Muscle layer of duodenum (tissue), 2 donors: Measurements from ENCODE around the gene TLR8.
"Not testable (repeated sequence)": the region's sequence is repeated elsewhere in the genome, so short reads cannot be mapped to it uniquely, and the experiment has no call there.

ENCODE experiments used
- H3K27ac ChIP-seq: one replicate; pipeline ENCODE4 v1.7.0; 2013; ENCODE audit warnings: mild to moderate bottlenecking, low read length
- H3K27me3 ChIP-seq: one replicate; pipeline ENCODE4 v1.7.0; 2013; ENCODE audit warnings: low read depth, mild to moderate bottlenecking, control low read depth, low read length
- H3K36me3 ChIP-seq, 2 donors: one replicate each; pipeline ENCODE4 v1.7.0; 2013; ENCODE audit warnings: low read length in 2 of 2, control low read depth in 1 of 2, mild to moderate bottlenecking in 1 of 2; ENCODE audit not compliant: insufficient read depth in 2 of 2, control insufficient read depth in 1 of 2
- H3K4me1 ChIP-seq, 2 donors: one replicate each; pipeline ENCODE4 v1.7.0; 2013; ENCODE audit warnings: low read length in 2 of 2, mild to moderate bottlenecking in 2 of 2, control low read depth in 1 of 2, moderate library complexity in 1 of 2; ENCODE audit not compliant: insufficient read depth in 2 of 2, control insufficient read depth in 1 of 2
- H3K4me3 ChIP-seq, 2 donors: one replicate each; pipeline ENCODE4 v1.7.0; 2013; ENCODE audit warnings: low read length in 2 of 2, low read depth in 1 of 2, mild to moderate bottlenecking in 1 of 2
- H3K9me3 ChIP-seq, 2 donors: one replicate each; pipeline ENCODE4 v1.7.0; 2013; ENCODE audit warnings: low read length in 2 of 2, control low read depth in 1 of 2, mild to moderate bottlenecking in 1 of 2; ENCODE audit not compliant: control insufficient read depth in 1 of 2
- donor health status: healthy.

The TLR8 gene

DNA sequence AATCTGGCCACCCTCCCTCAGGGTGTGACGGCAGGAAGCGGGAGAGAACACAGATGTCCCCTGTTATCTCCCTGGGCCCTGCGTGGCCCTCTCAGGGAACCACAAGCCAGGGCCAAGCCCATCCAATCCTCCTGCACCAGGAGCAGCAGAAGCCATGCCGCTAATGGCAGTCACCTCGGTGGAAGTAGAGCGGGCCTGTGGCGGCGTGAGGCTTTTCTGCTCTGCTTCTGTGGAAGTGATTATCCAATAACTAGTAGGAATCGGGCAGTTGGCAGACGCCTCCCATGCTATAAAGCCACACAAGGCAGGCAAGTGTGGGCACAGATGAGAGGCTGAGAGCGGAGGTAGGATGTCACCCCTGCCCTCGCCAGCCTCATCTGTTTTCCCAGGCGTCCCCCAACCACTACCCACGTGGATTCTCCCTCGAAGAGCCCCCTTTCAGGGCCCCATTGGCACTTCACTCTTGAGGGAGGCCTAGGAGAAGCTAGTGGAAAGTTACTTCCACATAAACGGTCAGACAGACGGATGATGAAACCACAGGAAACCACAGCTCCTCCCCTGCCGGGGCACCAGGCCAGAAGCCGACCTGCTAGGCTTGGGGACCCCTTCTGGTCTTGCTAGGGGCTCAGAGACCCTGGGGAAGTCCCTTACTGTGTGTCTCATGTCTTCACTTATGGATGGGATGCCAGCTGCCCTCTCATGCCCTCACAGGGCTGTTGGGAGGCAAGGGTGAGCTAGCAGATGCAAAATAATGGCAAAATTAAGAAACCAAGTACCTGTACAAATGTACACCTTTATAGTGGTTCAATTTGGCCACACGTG is 49.7 kb downstream of the TLR8 start:
- H3K27me3 ChIP-seq = no peaks in the 10 kb centered on the region
- no peaks in the 10 kb centered on the region for H3K4me1 ChIP-seq
- peak overlapping the region; percentile 63 for H3K27ac ChIP-seq
- H3K36me3 ChIP-seq = no peaks in the 10 kb centered on the region
- H3K9me3 ChIP-seq = no peaks in the 10 kb centered on the region
- peak overlapping the region; percentile 11 to 16 for H3K4me3 ChIP-seq

DNA sequence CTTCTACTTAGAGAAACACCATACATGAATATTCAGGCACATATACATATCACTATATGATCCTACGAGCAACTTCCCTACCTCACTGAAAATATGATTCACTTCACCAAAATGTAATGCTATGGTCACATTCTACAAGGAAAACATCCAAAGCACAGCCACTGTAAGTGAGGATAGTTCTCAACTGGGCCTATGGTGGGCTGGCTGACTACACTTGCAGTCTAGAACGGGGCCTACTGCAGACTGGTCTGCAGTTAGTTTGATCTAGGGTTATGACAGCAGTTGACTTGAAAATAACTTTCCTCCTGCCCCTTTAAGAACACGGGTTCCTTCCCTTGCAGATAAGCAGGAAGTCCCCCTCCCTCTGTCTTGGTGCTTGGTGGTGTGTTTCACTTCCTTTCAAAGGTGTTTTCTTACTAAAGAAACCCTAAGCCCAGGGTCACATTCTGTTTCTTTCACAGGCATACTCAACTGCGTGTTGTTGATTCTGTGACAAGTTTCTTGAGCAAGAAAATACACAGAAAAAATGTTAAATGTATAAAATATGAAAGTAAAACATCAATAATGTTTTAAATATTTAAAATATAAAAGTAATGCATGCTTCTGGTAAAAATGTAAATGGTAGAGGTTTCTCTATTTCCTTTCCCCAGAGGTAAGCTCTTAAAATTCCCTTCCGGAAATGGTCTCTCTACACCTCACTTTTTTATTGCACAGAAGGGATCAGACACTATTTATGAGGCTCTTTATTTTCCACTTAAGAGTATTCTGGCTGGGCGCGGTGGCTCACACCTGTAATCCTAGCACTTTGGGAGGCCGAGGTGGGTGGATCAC is 50.5 kb downstream of the TLR8 start:
- Histone ChIP-seq H3K4me3 (peak overlapping the region; percentile 11 to 16), H3K27ac (peak overlapping the region; percentile 63), H3K27me3 (no peaks in the 10 kb centered on the region), H3K9me3 (no peaks in the 10 kb centered on the region), H3K36me3 (no peaks in the 10 kb centered on the region), H3K4me1 (no peaks in the 10 kb centered on the region)

DNA sequence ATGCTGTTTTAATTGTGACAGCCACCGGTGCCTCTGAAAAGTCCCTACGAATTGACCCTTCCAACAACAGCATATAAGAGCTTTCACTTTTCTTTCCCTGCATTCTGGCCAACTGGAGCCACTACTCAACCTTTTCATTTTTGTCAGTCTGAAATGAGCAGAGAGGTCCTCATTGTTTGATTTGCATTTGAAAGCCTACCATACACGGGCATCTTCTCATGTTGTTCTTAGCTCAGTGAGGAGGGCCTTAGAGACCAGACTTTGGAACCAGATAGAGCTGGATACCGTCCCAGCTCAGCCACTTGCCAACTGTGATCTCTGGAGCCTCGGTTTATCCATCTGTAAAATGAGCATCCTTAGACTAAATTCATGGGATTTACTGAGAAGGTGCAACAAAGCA is 51.6 kb downstream of the TLR8 start:
- Histone ChIP-seq H3K4me1 (no peaks in the 10 kb centered on the region), H3K9me3 (no peaks in the 10 kb centered on the region), H3K27me3 (no peaks in the 10 kb centered on the region), H3K4me3 (no peak overlapping the region), H3K27ac (no peak overlapping the region), H3K36me3 (no peaks in the 10 kb centered on the region)

DNA sequence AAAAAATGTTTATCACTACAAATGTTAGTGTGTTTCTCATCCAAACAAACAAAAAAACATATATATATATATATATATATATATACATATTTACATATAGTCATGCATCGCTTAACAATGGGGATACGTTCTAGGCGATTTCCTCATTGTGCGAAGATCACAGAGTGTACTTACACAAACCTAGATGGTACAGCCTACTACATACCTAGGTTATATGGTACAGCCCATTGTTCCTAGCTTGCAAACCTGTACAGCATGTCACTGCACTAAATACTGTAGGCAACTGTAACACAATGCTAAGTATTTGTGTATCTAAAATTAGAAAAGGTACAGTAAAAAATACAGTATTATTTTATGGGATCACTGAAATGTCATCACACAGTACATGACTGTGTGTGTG is 52.0 kb downstream of the TLR8 start:
- Histone ChIP-seq H3K27ac (no peak overlapping the region), H3K36me3 (no peaks in the 10 kb centered on the region), H3K4me3 (no peak overlapping the region)

DNA sequence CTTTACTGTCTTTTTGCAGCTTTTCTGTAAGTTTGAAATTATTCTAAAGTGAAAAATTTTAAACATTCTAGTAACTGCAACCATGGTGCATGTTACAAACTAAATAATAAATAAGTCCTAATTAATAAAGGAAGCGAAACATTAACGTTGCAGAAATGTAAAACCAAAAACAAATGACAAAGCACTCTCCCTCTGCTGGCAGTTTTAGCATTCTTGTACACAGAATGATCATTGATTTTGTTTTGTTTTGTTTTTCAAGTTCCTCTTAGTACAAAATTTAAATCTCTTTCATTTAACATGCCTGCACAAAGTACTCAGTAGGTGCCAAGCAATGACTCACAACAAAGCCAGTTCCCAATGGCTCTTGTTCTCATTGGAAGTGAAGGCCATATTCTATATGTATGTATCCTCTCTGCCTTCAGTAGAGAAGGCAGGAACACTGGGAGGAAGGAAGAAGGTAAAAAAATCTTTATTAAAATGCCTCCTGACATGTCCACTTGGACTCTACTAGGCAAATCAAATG is 54.8 kb downstream of the TLR8 start:
- Histone ChIP-seq H3K27ac (no peak overlapping the region), H3K4me1 (no peaks in the 10 kb centered on the region), H3K9me3 (no peaks in the 10 kb centered on the region), H3K36me3 (no peaks in the 10 kb centered on the region), H3K27me3 (no peaks in the 10 kb centered on the region), H3K4me3 (no peak overlapping the region)

More for the DNA sequence above, 52.0 kb downstream of the TLR8 start:
- Histone ChIP-seq H3K4me1 (no peaks in the 10 kb centered on the region), H3K27me3 (no peaks in the 10 kb centered on the region), H3K9me3 (no peaks in the 10 kb centered on the region)

DNA sequence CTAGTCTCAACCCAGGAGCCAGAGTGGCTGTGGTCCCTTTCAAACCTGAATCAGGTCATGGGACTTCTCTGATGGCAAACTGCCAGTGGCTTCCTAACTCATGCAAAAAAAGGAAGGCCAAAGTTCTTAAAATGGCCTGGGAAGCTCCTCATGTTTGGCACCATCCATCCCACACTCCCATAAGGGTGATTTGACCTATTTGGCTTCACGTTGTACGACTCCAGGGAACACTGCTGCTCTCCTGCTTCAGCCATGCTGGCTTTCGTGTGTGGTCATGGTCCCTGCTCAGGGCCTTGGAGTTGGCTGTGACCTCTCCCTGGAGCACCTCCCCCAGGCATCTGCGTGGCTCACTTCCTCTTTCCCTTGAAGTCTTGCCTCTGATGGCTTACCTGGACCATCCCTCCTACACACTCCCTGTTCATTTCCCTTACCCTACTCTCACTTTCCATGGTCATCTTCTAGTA is 55.7 kb downstream of the TLR8 start:
- Histone ChIP-seq H3K4me3 (no peak overlapping the region), H3K4me1 (no peaks in the 10 kb centered on the region)

DNA sequence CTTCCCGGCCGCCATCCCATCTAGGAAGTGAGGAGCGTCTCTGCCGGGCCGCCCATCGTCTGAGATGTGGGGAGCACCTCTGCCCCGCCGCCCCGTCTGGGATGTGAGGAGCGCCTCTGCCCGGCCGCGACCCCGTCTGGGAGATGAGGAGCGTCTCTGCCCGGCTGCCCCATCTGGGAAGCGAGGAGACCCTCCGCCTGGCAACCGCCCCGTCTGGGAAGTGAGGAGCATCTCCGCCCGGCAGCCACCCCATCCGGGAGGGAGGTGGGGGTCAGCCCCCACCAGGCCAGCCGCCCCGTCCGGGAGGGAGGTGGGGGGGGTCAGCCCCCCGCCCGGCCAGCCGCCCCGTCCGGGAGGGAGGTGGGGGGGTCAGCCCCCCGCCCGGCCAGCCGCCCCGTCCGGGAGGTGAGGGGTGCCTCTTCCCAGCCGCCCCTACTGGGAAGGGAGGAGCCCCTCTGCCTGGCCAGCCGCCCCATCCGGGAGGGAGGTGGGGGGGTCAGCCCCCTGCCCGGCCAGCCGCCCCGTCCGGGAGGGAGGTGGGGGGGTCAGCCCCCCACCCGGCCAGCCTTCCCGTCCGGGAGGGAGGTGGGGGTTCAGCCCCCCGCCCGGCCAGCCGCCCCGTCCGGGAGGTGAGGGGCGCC is 56.9 kb downstream of the TLR8 start:
- H3K27ac ChIP-seq, H3K9me3 ChIP-seq, H3K27me3 ChIP-seq, H3K4me1 ChIP-seq, H3K36me3 ChIP-seq, H3K4me3 ChIP-seq: not testable (repeated sequence)

More for the DNA sequence above, 55.7 kb downstream of the TLR8 start:
- Histone ChIP-seq H3K27ac (no peak overlapping the region), H3K27me3 (no peaks in the 10 kb centered on the region), H3K36me3 (no peaks in the 10 kb centered on the region), H3K9me3 (no peaks in the 10 kb centered on the region)

DNA sequence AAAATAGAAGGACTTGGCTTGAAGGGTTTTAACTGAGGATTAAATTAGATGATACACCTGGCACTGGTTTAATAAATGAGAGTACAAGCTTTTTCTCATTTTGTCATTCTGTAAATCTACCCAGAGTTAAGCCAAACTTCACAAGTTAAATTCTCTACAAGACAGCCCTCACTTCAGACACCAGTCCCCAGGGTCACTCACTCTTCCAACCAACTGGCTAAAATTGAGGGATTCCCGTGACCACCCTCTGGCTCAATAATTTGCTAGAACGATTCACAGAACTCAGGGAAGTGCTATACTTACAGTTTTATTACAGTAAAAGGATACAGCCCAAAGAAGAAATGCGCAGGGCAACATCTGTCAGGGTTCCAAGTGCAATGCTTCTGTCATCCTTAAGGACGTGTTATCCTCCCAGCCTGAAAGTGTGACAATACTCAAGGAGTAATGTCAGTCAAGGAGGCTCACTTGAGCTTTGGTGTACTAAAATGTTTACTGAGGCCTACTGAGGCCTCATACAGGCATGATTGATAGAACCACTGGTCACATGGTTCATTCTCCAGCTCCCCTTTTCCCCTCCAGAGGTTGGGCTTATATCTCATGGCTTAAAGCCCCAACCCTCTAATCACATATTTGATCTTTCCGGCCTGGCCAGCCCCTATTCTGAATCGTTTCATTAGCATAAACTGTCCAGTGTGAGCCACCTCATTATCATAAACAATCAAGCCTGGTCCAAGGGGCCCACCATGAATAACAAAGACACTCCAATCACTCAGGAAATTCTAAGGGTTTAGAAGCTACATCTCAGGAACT is 58.9 kb downstream of the TLR8 start:
- Histone ChIP-seq H3K27ac (no peak overlapping the region), H3K27me3 (no peaks in the 10 kb centered on the region), H3K4me3 (no peak overlapping the region), H3K4me1 (no peaks in the 10 kb centered on the region), H3K9me3 (no peaks in the 10 kb centered on the region), H3K36me3 (no peaks in the 10 kb centered on the region)

DNA sequence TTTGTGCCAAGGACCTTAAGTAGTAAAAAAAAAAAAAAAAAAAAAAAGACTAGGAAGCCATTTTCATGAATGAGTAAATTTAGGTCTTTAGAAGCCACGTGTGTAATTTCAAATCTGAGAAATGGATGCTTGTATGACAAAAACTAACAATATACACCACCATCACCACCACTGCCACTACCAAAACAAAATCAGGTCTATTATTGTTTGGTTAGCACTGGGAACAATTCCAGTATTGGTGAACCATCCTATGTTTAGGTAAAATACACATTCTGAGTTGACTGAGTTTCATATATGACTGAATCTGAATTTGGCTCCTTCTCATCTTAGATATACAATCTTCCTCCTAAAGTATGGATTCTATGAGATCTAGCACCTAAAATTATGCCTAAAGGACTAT is 59.7 kb downstream of the TLR8 start:
- H3K27ac ChIP-seq = no peak overlapping the region
- H3K4me1 ChIP-seq = peaks cover 0 to 5% of the 10 kb centered on the region in 2 donors
- no peak overlapping the region for H3K4me3 ChIP-seq
- H3K9me3 ChIP-seq = no peaks in the 10 kb centered on the region
- H3K27me3 ChIP-seq = no peaks in the 10 kb centered on the region
- no peaks in the 10 kb centered on the region for H3K36me3 ChIP-seq

DNA sequence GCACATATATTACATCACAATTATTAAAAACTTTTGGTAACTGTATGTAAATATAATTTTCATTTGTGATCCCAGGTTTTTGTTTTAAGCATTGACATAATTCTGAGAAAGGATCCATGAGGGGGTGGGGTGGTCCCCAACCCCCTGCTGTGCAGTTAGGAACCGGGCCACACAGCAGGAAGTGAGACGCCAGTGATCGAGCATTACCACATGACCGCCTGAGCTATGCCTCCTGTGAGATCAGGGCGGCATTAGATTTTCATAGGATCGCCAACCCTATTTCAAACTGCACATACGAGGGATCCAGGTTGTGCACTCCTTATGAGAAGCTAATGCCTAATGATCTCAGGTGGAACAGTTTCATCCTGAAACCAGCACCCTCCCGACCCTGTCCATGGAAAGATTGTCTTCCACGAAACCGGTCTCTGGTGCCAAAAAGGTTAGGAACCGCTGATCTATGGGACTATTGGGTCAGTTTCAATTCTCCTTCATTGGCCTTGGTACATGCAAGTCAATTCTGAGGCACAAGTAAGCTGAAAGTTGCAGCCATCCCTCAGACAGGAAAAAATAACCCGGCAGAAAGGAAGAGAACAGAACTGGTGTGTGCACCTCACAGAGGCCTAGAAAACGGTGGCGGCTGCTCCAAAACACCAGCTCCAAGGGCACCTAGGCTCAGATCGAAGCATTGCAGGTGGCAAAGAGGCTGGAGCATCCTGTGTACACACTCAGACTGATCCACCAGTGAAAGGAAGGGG is 61.5 kb downstream of the TLR8 start:
- Histone ChIP-seq H3K36me3 (no peaks in the 10 kb centered on the region), H3K27me3 (no peaks in the 10 kb centered on the region), H3K4me1 (peaks cover 4 to 5% of the 10 kb centered on the region in 2 donors), H3K27ac (no peak overlapping the region), H3K4me3 (no peak overlapping the region), H3K9me3 (no peaks in the 10 kb centered on the region)
